ENCODE results near the gene ANKRD36B.
A peak's percentile ranks its signal among the peaks of the same experiment; 100 is the strongest.

GRCh38 chr2:97590515-97591394 lies 1.1 kb upstream of the ANKRD36B start:
- peak; percentile 97 to 100 (median 100) for TF ChIP-seq CTCF (IDR thresholded peaks at IDR 0.05)
- peak in 1 of 2 donors; percentile 28 for TF ChIP-seq POLR2A (IDR thresholded peaks at IDR 0.05)
